ENCODE data around the gene SEPTIN5.

SEPTIN5 gene

GRCh38 chr22:19767427-19768341 lies 53.4 kb downstream of the SEPTIN5 start:
- Histone ChIP-seq H3K9ac (ENCODE audit: low read length) (no peak overlapping the region), H3K36me3 (ENCODE audit: control insufficient read depth in 1 of 2, insufficient read depth in 2 of 2, low read length in 2 of 2) (no peaks in the 10 kb centered on the region), H2AK5ac (ENCODE audit: low read length) (no peak overlapping the region), H3K14ac (ENCODE audit: low read length) (no peak overlapping the region), H3K23ac (ENCODE audit: low read length) (no peak overlapping the region), H3K4me3 (ENCODE audit: low read depth, low read length) (no peak overlapping the region), H4K8ac (ENCODE audit: low read depth, low read length) (no peak overlapping the region), H3K27me3 (ENCODE audit: insufficient read depth, low read length) (peaks cover 70% of the 10 kb centered on the region), H4K91ac (ENCODE audit: low read depth, low read length) (no peak overlapping the region), H3K79me1 (ENCODE audit: low read length) (no peaks in the 10 kb centered on the region), H3K4me1 (ENCODE audit: control insufficient read depth in 1 of 2, insufficient read depth in 2 of 2, low read length in 2 of 2) (peaks cover 3 to 6% of the 10 kb centered on the region in 2 experiments), H2AFZ (ENCODE audit: insufficient read depth, low read length, poor library complexity) (no peak overlapping the region), H3K27ac (ENCODE audit: low read depth, low read length) (no peak overlapping the region), H3K18ac (ENCODE audit: low read length) (no peak overlapping the region), H3K4ac (ENCODE audit: low read depth, low read length) (no peak overlapping the region), H4K12ac (ENCODE audit: low read depth, low read length) (no peak overlapping the region), H2BK12ac (ENCODE audit: low read length) (no peak overlapping the region), H3K4me2 (ENCODE audit: low read length) (peak overlapping the region; percentile 10), H3K9me3 (ENCODE audit: insufficient read depth, low read depth, low read length) (peaks cover 10% of the 10 kb centered on the region), H2BK120ac (ENCODE audit: insufficient read depth, low read length, poor library complexity) (no peak overlapping the region), H2BK5ac (ENCODE audit: low read depth, low read length, poor library complexity) (no peak overlapping the region), H3K79me2 (ENCODE audit: control insufficient read depth, insufficient read depth, low read length, poor library complexity) (no peaks in the 10 kb centered on the region)
- DNase-seq: peak; percentile 92 to 95
- WGBS (ENCODE audit: extremely low coverage, insufficient coverage, insufficient read length): no CpG with 5 or more reads among the region's 35 CpGs

DNA sequence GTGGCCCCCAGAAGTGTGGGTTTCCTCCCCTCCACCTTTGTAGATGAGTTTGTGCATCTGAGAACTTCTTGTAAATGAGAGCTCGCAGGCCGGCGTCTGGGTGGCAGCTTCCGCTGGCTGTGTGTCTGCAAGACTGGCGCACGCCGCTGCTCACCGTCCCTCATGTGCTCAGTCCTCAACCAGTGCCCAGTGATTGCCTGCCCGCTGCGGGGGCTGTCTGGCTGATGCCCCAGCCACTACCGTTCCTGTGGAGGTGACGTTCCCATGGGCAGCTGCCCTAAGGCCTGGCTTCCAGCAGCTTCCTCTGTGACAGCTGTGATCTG lies 55.1 kb downstream of the SEPTIN5 start:
- peaks cover 2% of the 10 kb centered on the region for H3K9me3 ChIP-seq (ENCODE audit: insufficient read depth, low read depth, low read length)
- no peak overlapping the region for H3K14ac ChIP-seq (ENCODE audit: low read length)
- no peak for DNase-seq
- H2AFZ ChIP-seq (ENCODE audit: insufficient read depth, low read length, poor library complexity): no peak overlapping the region
- H2BK12ac ChIP-seq (ENCODE audit: low read length): no peak overlapping the region
- no peaks in the 10 kb centered on the region for H3K36me3 ChIP-seq (ENCODE audit: control insufficient read depth in 1 of 2, insufficient read depth in 2 of 2, low read length in 2 of 2)
- H3K18ac ChIP-seq (ENCODE audit: low read length): no peak overlapping the region
- H2BK120ac ChIP-seq (ENCODE audit: insufficient read depth, low read length, poor library complexity): no peak overlapping the region
- H4K8ac ChIP-seq (ENCODE audit: low read depth, low read length): no peak overlapping the region
- peaks cover 3 to 6% of the 10 kb centered on the region in 2 experiments for H3K4me1 ChIP-seq (ENCODE audit: control insufficient read depth in 1 of 2, insufficient read depth in 2 of 2, low read length in 2 of 2)
- H4K12ac ChIP-seq (ENCODE audit: low read depth, low read length): no peak overlapping the region
- H3K27me3 ChIP-seq (ENCODE audit: insufficient read depth, low read length): peaks cover 54% of the 10 kb centered on the region
- no peak overlapping the region for H4K91ac ChIP-seq (ENCODE audit: low read depth, low read length)
- H2AK5ac ChIP-seq (ENCODE audit: low read length): no peak overlapping the region
- H3K23ac ChIP-seq (ENCODE audit: low read length): no peak overlapping the region
- H3K79me2 ChIP-seq (ENCODE audit: control insufficient read depth, insufficient read depth, low read length, poor library complexity): no peaks in the 10 kb centered on the region
- no peaks in the 10 kb centered on the region for H3K79me1 ChIP-seq (ENCODE audit: low read length)
- no peak overlapping the region for H3K4me2 ChIP-seq (ENCODE audit: low read length)
- no peak overlapping the region for H3K9ac ChIP-seq (ENCODE audit: low read length)
- no peak overlapping the region for H3K4ac ChIP-seq (ENCODE audit: low read depth, low read length)
- no peak overlapping the region for H3K4me3 ChIP-seq (ENCODE audit: low read depth, low read length)
- no peak overlapping the region for H3K27ac ChIP-seq (ENCODE audit: low read depth, low read length)
- no CpG with 5 or more reads among the region's 12 CpGs for WGBS (ENCODE audit: extremely low coverage, insufficient coverage, insufficient read length)
- H2BK5ac ChIP-seq (ENCODE audit: low read depth, low read length, poor library complexity): no peak overlapping the region

GRCh38 chr22:19770349-19771220 lies 56.3 kb downstream of the SEPTIN5 start:
- no peak overlapping the region for H3K14ac ChIP-seq (ENCODE audit: low read length)
- H3K4me3 ChIP-seq (ENCODE audit: low read depth, low read length): no peak overlapping the region
- H3K27ac ChIP-seq (ENCODE audit: low read depth, low read length): no peak overlapping the region
- H3K4ac ChIP-seq (ENCODE audit: low read depth, low read length): no peak overlapping the region
- H3K18ac ChIP-seq (ENCODE audit: low read length): no peak overlapping the region
- H2AFZ ChIP-seq (ENCODE audit: insufficient read depth, low read length, poor library complexity): no peak overlapping the region
- no CpG with 5 or more reads among the region's 25 CpGs for WGBS (ENCODE audit: extremely low coverage, insufficient coverage, insufficient read length)
- H3K23ac ChIP-seq (ENCODE audit: low read length): no peak overlapping the region
- H3K36me3 ChIP-seq (ENCODE audit: control insufficient read depth in 1 of 2, insufficient read depth in 2 of 2, low read length in 2 of 2): no peaks in the 10 kb centered on the region
- no peak overlapping the region for H4K8ac ChIP-seq (ENCODE audit: low read depth, low read length)
- H2BK120ac ChIP-seq (ENCODE audit: insufficient read depth, low read length, poor library complexity): no peak overlapping the region
- H3K27me3 ChIP-seq (ENCODE audit: insufficient read depth, low read length): peaks cover 41% of the 10 kb centered on the region
- H3K79me1 ChIP-seq (ENCODE audit: low read length): no peaks in the 10 kb centered on the region
- H4K91ac ChIP-seq (ENCODE audit: low read depth, low read length): no peak overlapping the region
- no peaks in the 10 kb centered on the region for H3K79me2 ChIP-seq (ENCODE audit: control insufficient read depth, insufficient read depth, low read length, poor library complexity)
- H3K4me1 ChIP-seq (ENCODE audit: control insufficient read depth in 1 of 2, insufficient read depth in 2 of 2, low read length in 2 of 2): peaks cover 2 to 3% of the 10 kb centered on the region in 2 experiments
- H3K9ac ChIP-seq (ENCODE audit: low read length): no peak overlapping the region
- H4K12ac ChIP-seq (ENCODE audit: low read depth, low read length): no peak overlapping the region
- no peaks in the 10 kb centered on the region for H3K9me3 ChIP-seq (ENCODE audit: insufficient read depth, low read depth, low read length)
- H2BK12ac ChIP-seq (ENCODE audit: low read length): no peak overlapping the region
- H2BK5ac ChIP-seq (ENCODE audit: low read depth, low read length, poor library complexity): no peak overlapping the region
- no peak overlapping the region for H2AK5ac ChIP-seq (ENCODE audit: low read length)
- no peak for DNase-seq
- no peak overlapping the region for H3K4me2 ChIP-seq (ENCODE audit: low read length)

- Histone ChIP-seq H3K9ac (ENCODE audit: low read length) (no peak overlapping the region), H3K4me3 (ENCODE audit: low read depth, low read length) (no peak overlapping the region), H4K8ac (ENCODE audit: low read depth, low read length) (no peak overlapping the region), H3K79me2 (ENCODE audit: control insufficient read depth, insufficient read depth, low read length, poor library complexity) (no peaks in the 10 kb centered on the region), H4K12ac (ENCODE audit: low read depth, low read length) (no peak overlapping the region), H4K91ac (ENCODE audit: low read depth, low read length) (no peak overlapping the region), H3K4me2 (ENCODE audit: low read length) (no peak overlapping the region), H2AK5ac (ENCODE audit: low read length) (no peak overlapping the region), H3K9me3 (ENCODE audit: insufficient read depth, low read depth, low read length) (no peaks in the 10 kb centered on the region), H3K79me1 (ENCODE audit: low read length) (no peaks in the 10 kb centered on the region), H2AFZ (ENCODE audit: insufficient read depth, low read length, poor library complexity) (no peak overlapping the region), H3K27ac (ENCODE audit: low read depth, low read length) (no peak overlapping the region), H3K14ac (ENCODE audit: low read length) (no peak overlapping the region), H2BK120ac (ENCODE audit: insufficient read depth, low read length, poor library complexity) (no peak overlapping the region), H2BK12ac (ENCODE audit: low read length) (no peak overlapping the region), H2BK5ac (ENCODE audit: low read depth, low read length, poor library complexity) (no peak overlapping the region), H3K18ac (ENCODE audit: low read length) (no peak overlapping the region), H3K23ac (ENCODE audit: low read length) (no peak overlapping the region), H3K27me3 (ENCODE audit: insufficient read depth, low read length) (peaks cover 24% of the 10 kb centered on the region), H3K36me3 (ENCODE audit: control insufficient read depth in 1 of 2, insufficient read depth in 2 of 2, low read length in 2 of 2) (no peaks in the 10 kb centered on the region), H3K4me1 (ENCODE audit: control insufficient read depth in 1 of 2, insufficient read depth in 2 of 2, low read length in 2 of 2) (no peaks in the 10 kb centered on the region), H3K4ac (ENCODE audit: low read depth, low read length) (no peak overlapping the region)
- no peak for DNase-seq
- no CpG with 5 or more reads among the region's 4 CpGs for WGBS (ENCODE audit: extremely low coverage, insufficient coverage, insufficient read length)
Observed at GRCh38 chr22:19772422-19772672, 58.0 kb downstream of the SEPTIN5 start.

All from trophoblast cell (in vitro differentiated cells and primary cell).